ENCODE measurements around the gene CEACAM19.
"Not testable (repeated sequence)": the region's sequence is repeated elsewhere in the genome, so short reads cannot be mapped to it uniquely, and the experiment has no call there.

CEACAM19 gene

GRCh38 chr19:44677019-44677811 is 5.9 kb downstream of the CEACAM19 start:
- peak; percentile 46 for DNase-seq

- no peak for DNase-seq
Measured at GRCh38 chr19:44680536-44680935, 9.3 kb downstream of the CEACAM19 start.

GRCh38 chr19:44681992-44682790 is 10.9 kb downstream of the CEACAM19 start:
- DNase-seq = no peak

GRCh38 chr19:44682807-44683206 is 11.5 kb downstream of the CEACAM19 start:
- DNase-seq = no peak

GRCh38 chr19:44683434-44684210 is 12.3 kb downstream of the CEACAM19 start:
- DNase-seq = no peak

GRCh38 chr19:44684396-44684795 is 13.1 kb downstream of the CEACAM19 start:
- DNase-seq = not testable (repeated sequence)

GRCh38 chr19:44684892-44685863 is 13.9 kb downstream of the CEACAM19 start:
- DNase-seq = no peak

- no peak for DNase-seq
Measured at GRCh38 chr19:44685877-44686276, 14.6 kb downstream of the CEACAM19 start.

GRCh38 chr19:44686896-44687295 is 15.6 kb downstream of the CEACAM19 start:
- DNase-seq = no peak

- no peak for DNase-seq
Measured at GRCh38 chr19:44687888-44688287, 16.6 kb downstream of the CEACAM19 start.

GRCh38 chr19:44689290-44690130 is 18.2 kb downstream of the CEACAM19 start:
- DNase-seq = peak; percentile 32

GRCh38 chr19:44690131-44690440 is 18.8 kb downstream of the CEACAM19 start:
- DNase-seq = no peak

GRCh38 chr19:44692379-44692721 is 21.1 kb downstream of the CEACAM19 start:
- DNase-seq = no peak

GRCh38 chr19:44694184-44694579 is 22.9 kb downstream of the CEACAM19 start:
- DNase-seq = no peak

GRCh38 chr19:44696939-44697669 is 25.8 kb downstream of the CEACAM19 start:
- DNase-seq = no peak

- no peak for DNase-seq
Measured at GRCh38 chr19:44697670-44698034, 26.4 kb downstream of the CEACAM19 start.

- no peak for DNase-seq
Measured at GRCh38 chr19:44698492-44699201, 27.4 kb downstream of the CEACAM19 start, which contains the start of gene CEACAM16. TSS of gene CEACAM16 (plus strand) at chr19:44699151. CDS start at chr19:44701457, 2,306 bp downstream.

GRCh38 chr19:44700547-44700946 is 29.3 kb downstream of the CEACAM19 start:
- DNase-seq = no peak

- DNase-seq = no peak
Measured at GRCh38 chr19:44701228-44701627, 29.9 kb downstream of the CEACAM19 start.

All from kidney glomerular epithelial cell (primary cell).